HFF-Myc (cell line): Measurements from ENCODE around the gene HTR5A.

ENCODE experiments used
- DNase-seq: peaks from one replicate; pipeline ENCODE4 v3.0.0-alpha.2; 2011; ENCODE audit warnings: low read depth; ENCODE audit errors: extremely low read depth
- H3K4me3 ChIP-seq: replicated peaks from 2 replicates; pipeline ENCODE4 v1.5.1; 2011; ENCODE audit warnings: low read depth, mild to moderate bottlenecking, control low read depth, low read length
- TF ChIP-seq, protein P1 (sequence below): IDR thresholded peaks from 2 replicates; pipeline ENCODE4 v1.5.1; 2012; ENCODE audit warnings: mild to moderate bottlenecking, low read depth, low read length, control low read depth; ENCODE audit errors: missing control alignments

Gene HTR5A

DNA sequence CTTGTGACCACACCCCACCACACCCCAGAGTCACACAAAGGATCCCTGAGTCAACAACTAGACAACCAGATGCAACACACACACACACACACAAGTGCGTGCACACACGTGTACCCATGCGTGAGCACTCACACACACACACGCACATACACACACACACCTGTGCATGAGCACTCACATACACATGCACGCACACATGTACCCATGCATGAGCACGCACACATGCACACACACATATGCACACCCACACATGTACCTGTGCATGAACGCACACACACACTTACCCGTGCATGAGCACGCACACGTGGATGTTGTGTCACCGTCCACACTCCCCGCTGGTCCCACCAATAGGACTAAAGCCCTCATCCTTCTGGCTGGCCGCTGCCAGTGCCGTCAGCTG lies 60.4 kb downstream of the HTR5A start:
- TF ChIP-seq, protein P1, sequence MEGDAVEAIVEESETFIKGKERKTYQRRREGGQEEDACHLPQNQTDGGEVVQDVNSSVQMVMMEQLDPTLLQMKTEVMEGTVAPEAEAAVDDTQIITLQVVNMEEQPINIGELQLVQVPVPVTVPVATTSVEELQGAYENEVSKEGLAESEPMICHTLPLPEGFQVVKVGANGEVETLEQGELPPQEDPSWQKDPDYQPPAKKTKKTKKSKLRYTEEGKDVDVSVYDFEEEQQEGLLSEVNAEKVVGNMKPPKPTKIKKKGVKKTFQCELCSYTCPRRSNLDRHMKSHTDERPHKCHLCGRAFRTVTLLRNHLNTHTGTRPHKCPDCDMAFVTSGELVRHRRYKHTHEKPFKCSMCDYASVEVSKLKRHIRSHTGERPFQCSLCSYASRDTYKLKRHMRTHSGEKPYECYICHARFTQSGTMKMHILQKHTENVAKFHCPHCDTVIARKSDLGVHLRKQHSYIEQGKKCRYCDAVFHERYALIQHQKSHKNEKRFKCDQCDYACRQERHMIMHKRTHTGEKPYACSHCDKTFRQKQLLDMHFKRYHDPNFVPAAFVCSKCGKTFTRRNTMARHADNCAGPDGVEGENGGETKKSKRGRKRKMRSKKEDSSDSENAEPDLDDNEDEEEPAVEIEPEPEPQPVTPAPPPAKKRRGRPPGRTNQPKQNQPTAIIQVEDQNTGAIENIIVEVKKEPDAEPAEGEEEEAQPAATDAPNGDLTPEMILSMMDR = no peak
- DNase-seq = no peak
- H3K4me3 ChIP-seq = no peak overlapping the region

DNA sequence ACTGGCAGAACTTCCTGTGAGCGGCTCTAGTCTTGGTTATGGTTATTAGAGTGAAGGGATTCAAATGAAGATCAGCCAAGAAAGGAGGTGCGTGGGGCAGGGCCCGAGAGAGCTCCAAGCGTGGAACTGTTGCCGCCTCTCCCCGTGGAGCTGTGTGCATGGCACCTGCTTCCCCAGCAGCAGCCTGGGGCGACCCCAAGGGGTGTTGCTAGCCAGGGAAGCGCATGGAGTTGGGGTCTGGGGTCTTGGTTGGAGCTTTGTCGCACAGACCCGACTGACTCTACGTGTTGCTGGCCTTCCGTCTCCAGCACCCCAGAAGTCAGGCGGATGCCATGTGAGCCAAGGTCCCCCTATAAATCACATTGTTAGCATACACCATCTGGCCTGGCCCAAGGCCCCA lies 61.0 kb downstream of the HTR5A start:
- no peak overlapping the region for H3K4me3 ChIP-seq
- DNase-seq = no peak
- TF ChIP-seq, protein P1 = no peak

DNA sequence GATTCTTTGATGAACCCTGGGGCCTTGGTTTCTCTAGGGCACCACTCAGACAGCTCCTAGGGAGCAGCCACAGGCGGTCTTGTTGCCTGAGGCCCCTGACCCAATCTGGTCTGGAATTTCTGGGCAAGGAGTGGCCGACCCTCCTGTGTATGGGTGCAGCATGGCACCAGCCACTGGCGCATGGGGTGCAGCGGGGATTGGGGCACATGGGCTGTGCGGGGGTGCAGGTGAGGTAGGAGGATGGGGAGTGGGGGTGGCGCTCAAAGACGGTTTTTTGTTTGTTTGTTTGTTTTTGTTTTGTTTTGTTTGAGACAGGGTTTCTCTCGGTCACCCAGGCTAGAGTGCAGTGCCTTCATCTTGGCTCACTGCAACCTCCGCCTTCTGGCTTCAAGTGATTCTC lies 62.3 kb downstream of the HTR5A start:
- no peak for DNase-seq
- H3K4me3 ChIP-seq = no peak overlapping the region
- TF ChIP-seq, protein P1 = no peak

GRCh38 chr7:155136619-155137243 lies 66.6 kb downstream of the HTR5A start:
- no peak for DNase-seq
- TF ChIP-seq, protein P1 = no peak
- no peak overlapping the region for H3K4me3 ChIP-seq
